ENCODE results near the gene CA14.

CA14 gene

DNA sequence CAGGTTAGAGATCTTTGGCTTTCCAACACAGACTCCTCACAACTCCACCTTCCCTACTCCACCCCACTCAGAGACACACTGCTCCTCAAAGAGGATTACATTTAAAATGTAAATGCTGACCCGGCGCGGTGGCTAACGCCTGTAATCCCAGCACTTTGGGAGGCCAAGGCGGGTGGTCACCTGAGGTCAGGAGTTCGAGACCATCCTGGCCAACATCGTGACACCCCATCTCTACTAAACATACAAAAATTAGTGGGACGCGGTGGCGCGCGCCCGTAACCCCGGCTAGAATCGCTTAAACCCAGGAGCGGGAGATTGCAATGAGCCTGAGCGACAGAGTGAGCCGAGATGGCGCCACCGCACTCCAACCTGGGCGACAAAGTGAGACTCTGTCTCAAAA lies 19.8 kb upstream of the CA14 start:
- no peak overlapping the region for H3K4me3 ChIP-seq (replicated peaks; ENCODE audit: insufficient read depth, low read length)
- H3K27ac ChIP-seq (replicated peaks) = no peak overlapping the region
- TF ChIP-seq SPI1 (IDR thresholded peaks at IDR 0.05; ENCODE audit: borderline replicate concordance, low read depth) (no peak), POLR2AphosphoS5 (IDR thresholded peaks at IDR 0.05; ENCODE audit: low read depth) (no peak), GABPA (IDR thresholded peaks at IDR 0.05; ENCODE audit: low read depth) (no peak), REST (IDR thresholded peaks at IDR 0.05; ENCODE audit: insufficient replicate concordance, low read depth) (no peak)
- TF ChIP-seq, protein P1, sequence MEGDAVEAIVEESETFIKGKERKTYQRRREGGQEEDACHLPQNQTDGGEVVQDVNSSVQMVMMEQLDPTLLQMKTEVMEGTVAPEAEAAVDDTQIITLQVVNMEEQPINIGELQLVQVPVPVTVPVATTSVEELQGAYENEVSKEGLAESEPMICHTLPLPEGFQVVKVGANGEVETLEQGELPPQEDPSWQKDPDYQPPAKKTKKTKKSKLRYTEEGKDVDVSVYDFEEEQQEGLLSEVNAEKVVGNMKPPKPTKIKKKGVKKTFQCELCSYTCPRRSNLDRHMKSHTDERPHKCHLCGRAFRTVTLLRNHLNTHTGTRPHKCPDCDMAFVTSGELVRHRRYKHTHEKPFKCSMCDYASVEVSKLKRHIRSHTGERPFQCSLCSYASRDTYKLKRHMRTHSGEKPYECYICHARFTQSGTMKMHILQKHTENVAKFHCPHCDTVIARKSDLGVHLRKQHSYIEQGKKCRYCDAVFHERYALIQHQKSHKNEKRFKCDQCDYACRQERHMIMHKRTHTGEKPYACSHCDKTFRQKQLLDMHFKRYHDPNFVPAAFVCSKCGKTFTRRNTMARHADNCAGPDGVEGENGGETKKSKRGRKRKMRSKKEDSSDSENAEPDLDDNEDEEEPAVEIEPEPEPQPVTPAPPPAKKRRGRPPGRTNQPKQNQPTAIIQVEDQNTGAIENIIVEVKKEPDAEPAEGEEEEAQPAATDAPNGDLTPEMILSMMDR (IDR thresholded peaks at IDR 0.05; ENCODE audit: insufficient read depth, low read length) = no peak
- no peaks in the 10 kb centered on the region for H3K27me3 ChIP-seq (ENCODE audit: insufficient read depth, poor library complexity, severe bottlenecking)
- no peak for DNase-seq (ENCODE audit: low read depth in 1 of 2, low spot score in 1 of 2)

GRCh38 chr1:150243003-150243402 lies 14.6 kb upstream of the CA14 start:
- TF ChIP-seq GABPA (IDR thresholded peaks at IDR 0.05; ENCODE audit: low read depth) = no peak
- TF ChIP-seq, protein P1 (IDR thresholded peaks at IDR 0.05; ENCODE audit: insufficient read depth, low read length) = no peak
- TF ChIP-seq SPI1 (IDR thresholded peaks at IDR 0.05; ENCODE audit: borderline replicate concordance, low read depth) = no peak
- TF ChIP-seq POLR2AphosphoS5 (IDR thresholded peaks at IDR 0.05; ENCODE audit: low read depth) = no peak
- TF ChIP-seq REST (IDR thresholded peaks at IDR 0.05; ENCODE audit: insufficient replicate concordance, low read depth) = no peak
- DNase-seq (ENCODE audit: low read depth in 1 of 2, low spot score in 1 of 2) = no peak
- Histone ChIP-seq H3K27me3 (ENCODE audit: insufficient read depth, poor library complexity, severe bottlenecking) (no peaks in the 10 kb centered on the region), H3K4me3 (replicated peaks; ENCODE audit: insufficient read depth, low read length) (no peak overlapping the region), H3K27ac (replicated peaks) (no peak overlapping the region)

DNA sequence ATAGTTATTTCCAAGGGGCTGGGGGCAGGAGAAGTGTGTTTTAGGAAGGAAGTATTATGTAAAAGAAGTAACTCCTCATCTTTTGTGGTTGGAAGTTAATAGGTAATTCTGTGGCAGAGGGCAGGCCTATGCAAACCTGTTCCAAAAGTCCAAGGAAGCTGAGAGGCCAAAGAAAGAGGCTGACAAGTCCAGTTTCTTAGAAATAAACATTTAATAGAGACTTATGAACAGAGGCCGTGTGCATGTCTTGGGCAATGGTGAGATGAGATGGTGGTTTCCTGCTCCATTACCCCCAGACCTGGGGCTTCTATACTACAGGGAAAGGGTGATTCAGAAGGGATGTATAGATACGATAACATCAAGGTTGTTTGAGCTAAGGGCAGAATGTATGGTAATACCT lies 7.6 kb upstream of the CA14 start:
- peak in 1 of 2 experiments; percentile 5 for DNase-seq (ENCODE audit: low read depth in 1 of 2, low spot score in 1 of 2)
- Histone ChIP-seq H3K27ac (replicated peaks) (no peak overlapping the region), H3K27me3 (ENCODE audit: insufficient read depth, poor library complexity, severe bottlenecking) (no peaks in the 10 kb centered on the region), H3K4me3 (replicated peaks; ENCODE audit: insufficient read depth, low read length) (no peak overlapping the region)
- TF ChIP-seq, protein P1 (IDR thresholded peaks at IDR 0.05; ENCODE audit: insufficient read depth, low read length) = no peak
- TF ChIP-seq GABPA (IDR thresholded peaks at IDR 0.05; ENCODE audit: low read depth) = no peak
- no peak for TF ChIP-seq REST (IDR thresholded peaks at IDR 0.05; ENCODE audit: insufficient replicate concordance, low read depth)
- TF ChIP-seq SPI1 (IDR thresholded peaks at IDR 0.05; ENCODE audit: borderline replicate concordance, low read depth) = no peak
- no peak for TF ChIP-seq POLR2AphosphoS5 (IDR thresholded peaks at IDR 0.05; ENCODE audit: low read depth)

Measured in HL-60 (cell line).